ENCODE measurements around the gene HSF5.

Gene HSF5

GRCh38 chr17:58487589-58488427, at the start of gene HSF5:
TSS of gene HSF5 (minus strand) at chr17:58488408. CDS start at chr17:58488274, 134 bp downstream.
- DNase-seq (ENCODE audit: insufficient read length, low spot score) (peak; percentile 49), FAIRE-seq (no peak)

GRCh38 chr17:58537266-58537665, 49.1 kb upstream of the HSF5 start:
- no peak for FAIRE-seq
- DNase-seq (ENCODE audit: insufficient read length, low spot score) = no peak

GRCh38 chr17:58536542-58536941, 48.3 kb upstream of the HSF5 start:
- FAIRE-seq (no peak), DNase-seq (ENCODE audit: insufficient read length, low spot score) (no peak)

- FAIRE-seq (no peak), DNase-seq (ENCODE audit: insufficient read length, low spot score) (no peak)
Measured at GRCh38 chr17:58535431-58535830, 47.2 kb upstream of the HSF5 start.

- FAIRE-seq (no peak), DNase-seq (ENCODE audit: insufficient read length, low spot score) (no peak)
Measured at GRCh38 chr17:58534901-58535421, 46.8 kb upstream of the HSF5 start.

GRCh38 chr17:58534331-58534730, 46.1 kb upstream of the HSF5 start:
- FAIRE-seq = no peak
- no peak for DNase-seq (ENCODE audit: insufficient read length, low spot score)

GRCh38 chr17:58533616-58534188, 45.5 kb upstream of the HSF5 start:
- FAIRE-seq (no peak), DNase-seq (ENCODE audit: insufficient read length, low spot score) (no peak)

- DNase-seq (ENCODE audit: insufficient read length, low spot score) (no peak), FAIRE-seq (no peak)
Measured at GRCh38 chr17:58532555-58532951, 44.3 kb upstream of the HSF5 start.

- FAIRE-seq (no peak), DNase-seq (ENCODE audit: insufficient read length, low spot score) (peak; percentile 64)
Measured at GRCh38 chr17:58531661-58532554, 43.7 kb upstream of the HSF5 start.

GRCh38 chr17:58531122-58531521, 42.9 kb upstream of the HSF5 start:
- no peak for FAIRE-seq

GRCh38 chr17:58530655-58531054, 42.4 kb upstream of the HSF5 start:
- no peak for DNase-seq (ENCODE audit: insufficient read length, low spot score)
- no peak for FAIRE-seq

More at GRCh38 chr17:58531122-58531521, 42.9 kb upstream of the HSF5 start:
- DNase-seq (ENCODE audit: insufficient read length, low spot score) = no peak

- FAIRE-seq (no peak), DNase-seq (ENCODE audit: insufficient read length, low spot score) (no peak)
Measured at GRCh38 chr17:58529275-58529674, 41.1 kb upstream of the HSF5 start.

- FAIRE-seq (no peak), DNase-seq (ENCODE audit: insufficient read length, low spot score) (no peak)
Measured at GRCh38 chr17:58528443-58528842, 40.2 kb upstream of the HSF5 start.

GRCh38 chr17:58527949-58528348, 39.7 kb upstream of the HSF5 start:
- FAIRE-seq = no peak
- no peak for DNase-seq (ENCODE audit: insufficient read length, low spot score)

GRCh38 chr17:58527306-58527705, 39.1 kb upstream of the HSF5 start:
- FAIRE-seq (no peak), DNase-seq (ENCODE audit: insufficient read length, low spot score) (no peak)

GRCh38 chr17:58525239-58525638, 37.0 kb upstream of the HSF5 start:
- DNase-seq (ENCODE audit: insufficient read length, low spot score) = no peak
- no peak for FAIRE-seq

- no peak for DNase-seq (ENCODE audit: insufficient read length, low spot score)
- no peak for FAIRE-seq
Measured at GRCh38 chr17:58521680-58522079, 33.5 kb upstream of the HSF5 start.

GRCh38 chr17:58520843-58521430, 32.7 kb upstream of the HSF5 start:
- DNase-seq (ENCODE audit: insufficient read length, low spot score) (no peak), FAIRE-seq (no peak)

- DNase-seq (ENCODE audit: insufficient read length, low spot score) (peak; percentile 82), FAIRE-seq (peak; percentile 95)
Measured at GRCh38 chr17:58517928-58518609, 29.9 kb upstream of the HSF5 start.

GRCh38 chr17:58517378-58517927, 29.2 kb upstream of the HSF5 start:
- DNase-seq (ENCODE audit: insufficient read length, low spot score) = peak; percentile 54
- no peak for FAIRE-seq

All from GM19239 (cell line).